CD14-positive monocyte (primary cell): ENCODE measurements around the gene ACER2. TPM values are rescaled to one million over a fixed set of nuclear protein-coding genes. Genes with fewer than 3 reads are reported as not detected.

Source experiments
- DNase-seq, 3 donors: peaks; one replicate each; pipeline ENCODE4 v3.0.0-alpha.2; 2011 to 2022
- H2AFZ ChIP-seq: 2 replicates; pipeline ENCODE4 v1.6.0; 2012; ENCODE audit warnings: mild to moderate bottlenecking, low read depth, low read length, inconsistent platforms; ENCODE audit not compliant: insufficient read depth, poor library complexity, severe bottlenecking
- H3K27ac ChIP-seq, 2 donors: 1 replicate in 1 of 2; 2 replicates in 1 of 2; pipeline ENCODE4 v1.5.1; 2012 to 2013; ENCODE audit warnings: low read length in 2 of 2, control low read depth in 1 of 2, inconsistent platforms in 1 of 2, low read depth in 1 of 2, mild to moderate bottlenecking in 1 of 2
- H3K27me3 ChIP-seq, 2 donors: one replicate each; pipeline versions ENCODE4 v1.6.0 to v1.6.1; 2011 to 2013; ENCODE audit warnings: low read length in 2 of 2; ENCODE audit not compliant: control insufficient read depth in 2 of 2, insufficient read depth in 2 of 2
- H3K36me3 ChIP-seq, 2 donors: replicated peaks in 1 of 2; 1 replicate in 1 of 2; 2 replicates in 1 of 2; pipeline versions ENCODE4 v1.5.1 to v1.6.1; 2012 to 2013; ENCODE audit warnings: low read length in 2 of 2, control low read depth in 1 of 2, inconsistent platforms in 1 of 2, mild to moderate bottlenecking in 1 of 2; ENCODE audit not compliant: insufficient read depth in 2 of 2, control insufficient read depth in 1 of 2
- H3K4me1 ChIP-seq, 2 donors: 1 replicate in 1 of 2; 2 replicates in 1 of 2; pipeline versions ENCODE4 v1.5.1 to v1.6.1; 2012 to 2013; ENCODE audit warnings: low read length in 2 of 2, control low read depth in 1 of 2, inconsistent platforms in 1 of 2, mild to moderate bottlenecking in 1 of 2, moderate library complexity in 1 of 2; ENCODE audit not compliant: insufficient read depth in 2 of 2, control insufficient read depth in 1 of 2
- H3K4me2 ChIP-seq: replicated peaks from 2 replicates; pipeline ENCODE3; 2012; ENCODE audit warnings: low read length, moderate library complexity, mild to moderate bottlenecking; ENCODE audit not compliant: poor library complexity, severe bottlenecking; ENCODE audit errors: extremely low read depth
- H3K4me3 ChIP-seq, 3 experiments: fragments of 200-600 bp in 1 of 3; sonication (generic) in 1 of 3; replicated peaks in 1 of 3; 1 replicate in 2 of 3; 2 replicates in 1 of 3; pipeline ENCODE4 v1.5.1; 2011 to 2013; ENCODE audit warnings: low read length in 3 of 3, mild to moderate bottlenecking in 3 of 3, control low read depth in 2 of 3, low read depth in 2 of 3, inconsistent platforms in 1 of 3, moderate library complexity in 1 of 3
- H3K79me2 ChIP-seq: 2 replicates; pipeline ENCODE4 v1.6.0; 2012; ENCODE audit warnings: mild to moderate bottlenecking, control low read depth, inconsistent platforms, low read length, moderate library complexity; ENCODE audit not compliant: insufficient read depth
- H3K9ac ChIP-seq: 2 replicates; pipeline ENCODE4 v1.6.0; 2017; ENCODE audit warnings: low read length, mild to moderate bottlenecking; ENCODE audit not compliant: insufficient read depth, poor library complexity, severe bottlenecking
- H3K9me3 ChIP-seq, 2 donors: replicated peaks in 1 of 2; 1 replicate in 1 of 2; 2 replicates in 1 of 2; pipeline versions ENCODE4 v1.5.1 to v1.6.1; 2012 to 2013; ENCODE audit warnings: low read length in 2 of 2, control low read depth in 1 of 2; ENCODE audit not compliant: control insufficient read depth in 1 of 2, insufficient read depth in 1 of 2
- H4K20me1 ChIP-seq: 2 replicates; pipeline ENCODE4 v1.6.0; 2012; ENCODE audit warnings: mild to moderate bottlenecking, low read length, control low read depth, moderate library complexity; ENCODE audit not compliant: insufficient read depth
- H3K27ac Mint-ChIP-seq, 7 donors: one replicate each; pipeline ENCODE4 v1.8.0; 2020; ENCODE audit warnings: mild to moderate bottlenecking in 7 of 7, mixed read lengths in 7 of 7, moderate library complexity in 6 of 7, inconsistent platforms in 2 of 7
- H3K27me3 Mint-ChIP-seq, 3 donors: one replicate each; pipeline ENCODE4 v1.8.0; 2021 to 2022; ENCODE audit warnings: low read depth in 3 of 3, mild to moderate bottlenecking in 3 of 3, mixed read lengths in 3 of 3, moderate library complexity in 3 of 3, inconsistent platforms in 1 of 3
- H3K36me3 Mint-ChIP-seq, 2 donors: one replicate each; pipeline ENCODE4 v1.8.0; 2020; ENCODE audit warnings: mixed read lengths in 2 of 2, inconsistent platforms in 1 of 2, mild to moderate bottlenecking in 1 of 2
- H3K4me1 Mint-ChIP-seq: one replicate; pipeline ENCODE4 v1.8.0; 2020; ENCODE audit warnings: mild to moderate bottlenecking, mixed read lengths
- H3K4me3 Mint-ChIP-seq, 2 donors: one replicate each; pipeline ENCODE4 v1.8.0; 2020; ENCODE audit warnings: mild to moderate bottlenecking in 2 of 2, mixed read lengths in 2 of 2, moderate library complexity in 1 of 2
- H3K9me3 Mint-ChIP-seq, 7 donors: one replicate each; pipeline ENCODE4 v1.8.0; 2020 to 2022; ENCODE audit warnings: mixed read lengths in 7 of 7, mild to moderate bottlenecking in 6 of 7, moderate library complexity in 6 of 7, inconsistent platforms in 2 of 7
- WGBS: methylation state at CpG from one replicate; pipeline ENCODE4 v1.1.5; 2013; ENCODE audit warnings: missing lambda C conversion rate; ENCODE audit not compliant: insufficient coverage; 5-methylcytosine and 5-hydroxymethylcytosine counted together
- intact Hi-C, 2 donors: fragments of 100-400 bp; cut with micrococcal nuclease; formaldehyde crosslinking; loops; one replicate each; pipeline versions ENCODE4 v1.15.0 to v1.15.1; 2023
- polyA plus RNA-seq, 3 donors: library from polyadenylated mRNA; depleted of rRNA in 1 of 3; unstranded in 2 of 3; stranded (reverse) in 1 of 3; fragments of 300-500 nt in 2 of 3; fragments of >200 nt in 1 of 3; fragmentation: Illumina TruSeq in 2 of 3; gene quantifications; 1 replicate in 2 of 3; 2 replicates in 1 of 3; pipeline ENCODE4 v1.2.3, GENCODE V29; 2012 to 2021
- TF ChIP-seq, protein P1 (sequence below): fragments of 200-600 bp; IDR thresholded peaks from one replicate; pipeline ENCODE4 v1.8.0; 2022; ENCODE audit warnings: antibody characterized with exemption, mild to moderate bottlenecking

ACER2 gene
- polyA plus RNA-seq, 3 donors, result 0.17 to 0.21 TPM; not detected in 1

- Mint-ChIP-seq H3K4me1 (peaks cover 8% of the 10 kb centered on the region), H3K27ac (no peak overlapping the region), H3K36me3 (no peaks in the 10 kb centered on the region), H3K4me3 (no peak overlapping the region), H3K9me3 (peaks cover 0 to 5% (median 0%) of the 10 kb centered on the region in 7 donors), H3K27me3 (peaks cover 0 to 8% (median 4%) of the 10 kb centered on the region in 3 donors)
- Histone ChIP-seq H3K9ac (no peak overlapping the region), H3K4me1 (peaks cover 6% of the 10 kb centered on the region in 2 donors), H3K4me3 (no peak overlapping the region), H4K20me1 (no peaks in the 10 kb centered on the region), H3K9me3 (no peaks in the 10 kb centered on the region), H3K27me3 (no peaks in the 10 kb centered on the region), H3K4me2 (no peak overlapping the region), H3K36me3 (no peaks in the 10 kb centered on the region), H3K79me2 (no peaks in the 10 kb centered on the region), H3K27ac (no peak overlapping the region), H2AFZ (no peak overlapping the region)
- WGBS, result 94% methylated on average over 5 of the region's 9 CpGs
- TF ChIP-seq, protein P1, sequence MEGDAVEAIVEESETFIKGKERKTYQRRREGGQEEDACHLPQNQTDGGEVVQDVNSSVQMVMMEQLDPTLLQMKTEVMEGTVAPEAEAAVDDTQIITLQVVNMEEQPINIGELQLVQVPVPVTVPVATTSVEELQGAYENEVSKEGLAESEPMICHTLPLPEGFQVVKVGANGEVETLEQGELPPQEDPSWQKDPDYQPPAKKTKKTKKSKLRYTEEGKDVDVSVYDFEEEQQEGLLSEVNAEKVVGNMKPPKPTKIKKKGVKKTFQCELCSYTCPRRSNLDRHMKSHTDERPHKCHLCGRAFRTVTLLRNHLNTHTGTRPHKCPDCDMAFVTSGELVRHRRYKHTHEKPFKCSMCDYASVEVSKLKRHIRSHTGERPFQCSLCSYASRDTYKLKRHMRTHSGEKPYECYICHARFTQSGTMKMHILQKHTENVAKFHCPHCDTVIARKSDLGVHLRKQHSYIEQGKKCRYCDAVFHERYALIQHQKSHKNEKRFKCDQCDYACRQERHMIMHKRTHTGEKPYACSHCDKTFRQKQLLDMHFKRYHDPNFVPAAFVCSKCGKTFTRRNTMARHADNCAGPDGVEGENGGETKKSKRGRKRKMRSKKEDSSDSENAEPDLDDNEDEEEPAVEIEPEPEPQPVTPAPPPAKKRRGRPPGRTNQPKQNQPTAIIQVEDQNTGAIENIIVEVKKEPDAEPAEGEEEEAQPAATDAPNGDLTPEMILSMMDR, result no peak
- intact Hi-C loops, result no loop called here
- no peak for DNase-seq
Observed at GRCh38 chr9:19495186-19496028, 86.6 kb downstream of the ACER2 start.

GRCh38 chr9:19496321-19497050, 87.7 kb downstream of the ACER2 start:
- no peak overlapping the region for H3K4me3 Mint-ChIP-seq
- Histone ChIP-seq H3K9ac (no peak overlapping the region), H2AFZ (no peak overlapping the region), H3K27me3 (no peaks in the 10 kb centered on the region), H3K4me3 (no peak overlapping the region), H3K4me2 (no peak overlapping the region), H3K27ac (no peak overlapping the region), H3K36me3 (no peaks in the 10 kb centered on the region), H3K79me2 (no peaks in the 10 kb centered on the region), H4K20me1 (no peaks in the 10 kb centered on the region), H3K9me3 (no peaks in the 10 kb centered on the region), H3K4me1 (peaks cover 6% of the 10 kb centered on the region in 2 donors)
- H3K4me1 Mint-ChIP-seq, result peaks cover 8% of the 10 kb centered on the region
- H3K36me3 Mint-ChIP-seq, result no peaks in the 10 kb centered on the region
- peaks cover 0 to 11% (median 2%) of the 10 kb centered on the region in 7 donors for H3K9me3 Mint-ChIP-seq
- TF ChIP-seq, protein P1, result no peak
- H3K27ac Mint-ChIP-seq, result no peak overlapping the region
- peaks cover 0 to 8% (median 4%) of the 10 kb centered on the region in 3 donors for H3K27me3 Mint-ChIP-seq
- intact Hi-C loops, result no loop called here
- WGBS, result no CpG with 5 or more reads among the region's 5 CpGs
- DNase-seq, result no peak
